GM19193 (cell line): ENCODE data around the gene BCR.

Experiments used
- POLR2A ChIP-seq: IDR thresholded peaks from 4 replicates; pipeline ENCODE4 v1.6.1; 2011; ENCODE audit not compliant: insufficient read depth, insufficient read length; ENCODE audit errors: extremely low read depth

BCR gene

GRCh38 chr22:23193882-23194281 lies 13.6 kb downstream of the BCR start:
- no peak for TF ChIP-seq POLR2A

- TF ChIP-seq POLR2A, result no peak
Measured at GRCh38 chr22:23196165-23196564, 15.9 kb downstream of the BCR start.

DNA sequence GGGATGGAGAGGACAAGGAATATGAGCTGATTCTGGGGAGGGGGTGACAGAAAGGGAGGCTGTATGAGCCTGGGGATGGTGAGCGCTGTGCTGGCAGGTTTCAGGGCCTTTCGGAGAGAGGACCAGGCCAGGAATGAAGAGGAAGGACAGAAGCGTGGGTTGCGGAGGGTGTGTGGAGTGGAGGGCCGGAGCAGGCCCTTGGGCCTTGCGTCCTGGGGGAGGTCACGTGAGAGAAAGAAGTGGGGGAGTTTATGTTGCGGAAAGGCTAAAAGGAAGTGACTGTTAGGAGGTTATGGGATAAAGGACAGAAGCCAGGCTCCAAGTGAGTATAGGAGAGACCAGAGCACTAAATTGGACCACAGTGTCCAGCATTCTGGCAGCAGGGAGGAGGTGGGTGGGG lies 17.5 kb downstream of the BCR start:
- TF ChIP-seq POLR2A, result no peak

GRCh38 chr22:23199159-23199558 lies 18.9 kb downstream of the BCR start:
- TF ChIP-seq POLR2A, result no peak

GRCh38 chr22:23200898-23201297 lies 20.6 kb downstream of the BCR start:
- no peak for TF ChIP-seq POLR2A

- no peak for TF ChIP-seq POLR2A
Measured at GRCh38 chr22:23202812-23203451, 22.6 kb downstream of the BCR start.

DNA sequence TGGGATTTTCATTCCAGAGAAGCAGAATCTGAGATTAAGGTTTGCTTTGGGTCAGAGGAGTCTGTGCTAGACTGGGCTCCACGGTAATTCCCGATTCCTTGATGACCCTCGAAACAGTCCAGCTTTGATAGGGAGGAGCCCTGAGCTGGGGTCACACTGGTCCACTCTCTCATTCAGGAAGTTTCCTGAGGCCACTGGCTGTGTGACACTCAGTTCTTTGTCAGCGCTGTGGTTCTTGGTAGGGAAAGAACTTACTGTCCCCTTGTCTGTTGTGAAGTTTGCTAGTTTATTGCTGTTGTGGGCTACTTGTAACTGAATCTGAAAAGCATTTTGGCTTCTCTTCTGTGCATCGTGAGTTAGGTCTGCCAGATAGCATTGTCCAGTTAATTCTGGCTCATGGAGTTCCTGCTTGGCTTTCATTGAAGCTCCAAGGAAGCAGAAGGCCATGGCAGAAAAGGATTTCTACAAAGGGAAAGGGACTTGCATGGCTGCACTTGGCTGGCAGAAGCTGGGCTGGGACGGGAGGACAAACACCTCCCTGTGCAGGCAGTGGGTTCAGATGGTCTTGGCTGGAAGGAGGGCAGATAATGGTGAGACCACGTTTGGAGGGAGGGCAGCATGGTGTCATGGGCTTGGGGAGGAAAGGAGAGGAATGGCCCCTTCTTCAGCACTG lies 23.3 kb downstream of the BCR start:
- no peak for TF ChIP-seq POLR2A

DNA sequence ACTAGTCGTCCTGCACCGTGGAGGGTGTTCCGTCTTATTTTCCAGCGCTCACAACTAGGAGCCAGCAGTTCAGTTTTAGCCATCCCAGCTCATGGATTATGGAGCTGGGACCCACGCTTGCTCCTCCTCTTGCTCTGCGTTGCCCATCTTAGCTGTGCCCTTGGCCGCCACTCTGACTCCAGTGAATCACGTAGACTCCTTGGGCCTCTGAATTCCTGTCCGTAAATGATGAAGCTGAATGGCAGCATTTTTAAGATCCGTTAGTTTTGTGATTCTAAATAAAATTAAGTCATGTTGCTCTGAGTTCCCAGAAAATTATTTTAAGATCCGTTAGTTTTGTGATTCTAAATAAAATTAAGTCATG lies 23.8 kb downstream of the BCR start:
- TF ChIP-seq POLR2A, result no peak

DNA sequence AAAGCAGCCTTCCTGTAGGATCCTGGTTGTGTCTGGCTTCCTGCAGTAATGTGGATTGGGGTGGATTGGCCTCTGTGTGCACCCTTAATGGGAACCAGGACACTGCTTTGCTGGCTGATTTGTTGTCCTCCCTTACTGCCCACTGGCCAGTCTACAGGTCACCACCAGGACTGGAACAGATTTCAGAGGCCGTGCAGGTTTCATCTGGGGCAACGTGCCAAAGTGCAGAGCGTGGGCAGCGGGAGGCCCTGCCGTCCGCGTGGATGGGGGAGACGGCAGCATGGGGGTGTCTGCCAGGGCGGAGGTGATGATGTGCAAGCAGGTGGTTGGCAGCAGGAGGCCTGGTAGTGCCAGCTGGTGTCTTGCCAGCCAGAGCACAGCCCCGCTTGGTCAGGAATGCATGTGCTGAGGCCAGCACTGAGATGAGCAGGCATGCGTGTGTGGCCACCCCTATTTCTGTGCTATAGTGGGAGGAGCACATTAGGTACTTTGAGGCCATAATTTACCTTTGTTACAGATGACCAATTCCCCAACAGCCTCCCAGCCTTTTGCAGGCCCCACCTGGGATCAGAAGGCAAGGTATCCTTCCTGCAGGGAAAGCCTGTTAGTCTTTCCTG lies 24.3 kb downstream of the BCR start:
- TF ChIP-seq POLR2A, result no peak

DNA sequence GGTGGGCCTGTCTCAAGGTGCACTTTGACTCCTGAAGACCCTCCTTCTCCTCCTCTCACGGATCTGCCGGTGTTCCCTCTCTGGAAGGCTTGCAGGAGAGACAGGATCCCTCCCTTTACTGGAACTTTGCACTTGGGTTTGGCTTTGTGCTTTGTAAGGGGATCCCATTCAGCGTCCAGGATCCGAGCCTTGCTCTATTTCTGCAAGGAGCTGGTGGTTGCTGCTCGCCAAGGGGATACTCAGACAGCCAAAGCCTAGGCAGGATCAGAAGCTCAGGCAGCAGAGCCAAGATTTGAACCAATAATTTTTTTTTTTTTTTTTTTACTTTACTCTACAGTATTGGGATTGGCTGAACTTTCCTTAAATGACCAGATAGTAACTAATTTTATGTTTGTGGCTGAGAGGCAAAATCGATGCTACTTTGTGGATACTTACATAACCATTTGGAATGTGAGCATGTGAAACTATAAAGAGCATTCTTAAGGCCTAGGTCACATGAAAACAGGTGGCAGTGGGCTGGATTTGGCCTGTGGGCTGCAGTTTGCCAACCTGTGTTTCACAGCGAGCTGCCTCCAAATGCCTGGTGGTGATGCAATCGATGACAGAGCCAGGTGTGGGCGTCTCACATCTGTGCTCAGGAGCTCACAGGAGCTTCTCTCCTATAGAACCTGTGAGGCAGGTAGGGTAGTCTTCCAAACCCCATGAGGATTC lies 25.2 kb downstream of the BCR start:
- no peak for TF ChIP-seq POLR2A

- TF ChIP-seq POLR2A, result no peak
Measured at GRCh38 chr22:23206915-23207314, 26.6 kb downstream of the BCR start.

- TF ChIP-seq POLR2A, result no peak
Measured at GRCh38 chr22:23207729-23208393, 27.6 kb downstream of the BCR start.

DNA sequence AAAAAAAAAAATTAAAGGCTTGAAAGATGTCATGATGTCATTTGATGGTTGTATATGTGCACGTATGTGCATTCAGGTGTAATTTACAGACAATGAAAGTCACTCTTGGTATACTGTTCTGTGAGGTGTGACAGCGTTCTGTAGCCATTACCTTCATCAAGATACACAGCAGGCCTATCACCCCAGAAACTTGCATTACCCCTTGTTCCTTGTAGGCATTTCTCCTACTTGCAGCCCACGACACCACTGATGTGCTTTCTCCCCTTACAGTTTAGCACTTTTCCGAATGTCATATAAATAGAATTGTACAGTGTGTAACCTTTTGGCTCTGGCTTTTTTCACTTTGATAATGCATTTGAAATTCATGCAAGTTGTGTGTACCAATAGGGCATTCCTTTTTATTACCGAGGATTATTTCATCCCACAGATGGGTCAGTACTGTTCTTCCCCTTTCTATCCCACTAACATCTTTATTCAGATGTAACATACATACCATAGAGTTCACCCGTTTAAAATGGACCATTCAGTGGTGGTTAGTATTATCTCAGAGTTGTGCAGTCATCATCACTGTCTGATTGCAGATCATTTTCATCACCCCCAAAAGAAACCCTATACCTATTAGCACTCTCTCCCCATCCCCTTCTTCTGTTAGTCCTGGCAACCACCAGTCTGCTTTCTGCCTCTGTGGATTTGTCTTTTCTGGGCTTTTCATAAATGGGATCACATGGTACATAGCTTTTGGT lies 30.3 kb downstream of the BCR start:
- TF ChIP-seq POLR2A, result no peak

DNA sequence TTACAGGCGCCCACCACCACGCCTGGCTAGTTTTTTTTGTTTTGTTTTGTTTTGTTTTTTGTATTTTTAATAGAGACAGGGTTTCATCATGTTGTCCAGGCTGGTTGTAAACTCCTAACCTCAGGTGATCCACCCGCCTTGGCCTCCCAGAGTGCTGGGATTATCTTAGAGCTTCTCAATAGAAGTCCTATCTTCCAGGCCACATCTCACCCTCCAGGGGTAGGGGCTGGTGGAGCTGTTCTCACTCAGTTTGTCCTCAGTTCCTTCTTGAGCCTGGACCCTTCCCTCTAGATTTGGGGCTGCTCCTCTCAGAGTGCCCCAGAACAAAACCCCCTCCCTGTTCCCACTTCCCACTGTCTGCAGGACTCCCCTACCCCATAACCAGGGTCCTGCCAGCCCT lies 31.3 kb downstream of the BCR start:
- TF ChIP-seq POLR2A, result no peak
